Fibroblast of skin of left quadriceps (primary cell): ENCODE data around the gene AGRP.
"Not testable (repeated sequence)": the region's sequence is repeated elsewhere in the genome, so short reads cannot be mapped to it uniquely, and the experiment has no call there.

ENCODE experiments used
- DNase-seq, 2 experiments: peaks; one replicate each; pipeline ENCODE4 v3.0.0-alpha.2; 2013; ENCODE audit warnings: low read depth in 2 of 2

Gene AGRP

GRCh38 chr16:67483150-67483549, at the start of gene AGRP:
Gene AGRP (minus strand): TSS chr16:67483547. CDS start chr16:67483398, 149 bp downstream.
- DNase-seq, result no peak

- no peak for DNase-seq
Measured at GRCh38 chr16:67531247-67531646, 47.9 kb upstream of the AGRP start.

- no peak for DNase-seq
Measured at GRCh38 chr16:67530013-67530939, 46.9 kb upstream of the AGRP start.

GRCh38 chr16:67529582-67530012, 46.2 kb upstream of the AGRP start:
- no peak for DNase-seq

- no peak for DNase-seq
Measured at GRCh38 chr16:67528870-67529581, 45.7 kb upstream of the AGRP start.

GRCh38 chr16:67528222-67528869, 45.0 kb upstream of the AGRP start, which contains the start of gene RIPOR1:
Gene RIPOR1 (plus strand): TSS chr16:67528829. CDS start chr16:67538447, 9,618 bp downstream.
- DNase-seq, result no peak

GRCh38 chr16:67526149-67526791, 42.9 kb upstream of the AGRP start:
- no peak for DNase-seq

- no peak for DNase-seq
Measured at GRCh38 chr16:67525176-67525860, 42.0 kb upstream of the AGRP start.

GRCh38 chr16:67521095-67521804, 37.9 kb upstream of the AGRP start:
- DNase-seq, result peak; percentile 88 to 91

GRCh38 chr16:67519242-67519641, 35.9 kb upstream of the AGRP start:
- DNase-seq, result no peak

- no peak for DNase-seq
Measured at GRCh38 chr16:67518676-67519075, 35.3 kb upstream of the AGRP start.

GRCh38 chr16:67517661-67518423, 34.5 kb upstream of the AGRP start:
- no peak for DNase-seq

- DNase-seq, result no peak
Measured at GRCh38 chr16:67517155-67517445, 33.8 kb upstream of the AGRP start.

- DNase-seq, result peak; percentile 49 to 52
Measured at GRCh38 chr16:67516296-67517154, 33.2 kb upstream of the AGRP start.

- peak; percentile 58 to 60 for DNase-seq
Measured at GRCh38 chr16:67514382-67514828, 31.1 kb upstream of the AGRP start.

GRCh38 chr16:67513892-67514291, 30.5 kb upstream of the AGRP start:
- DNase-seq, result not testable (repeated sequence)

- DNase-seq, result no peak
Measured at GRCh38 chr16:67509016-67509415, 25.7 kb upstream of the AGRP start.

GRCh38 chr16:67506468-67506867, 23.1 kb upstream of the AGRP start:
- no peak for DNase-seq
